Measurements from ENCODE around the gene STYK1.
"Not testable (repeated sequence)": the region's sequence is repeated elsewhere in the genome, so short reads cannot be mapped to it uniquely, and the experiment has no call there.

STYK1 gene

DNA sequence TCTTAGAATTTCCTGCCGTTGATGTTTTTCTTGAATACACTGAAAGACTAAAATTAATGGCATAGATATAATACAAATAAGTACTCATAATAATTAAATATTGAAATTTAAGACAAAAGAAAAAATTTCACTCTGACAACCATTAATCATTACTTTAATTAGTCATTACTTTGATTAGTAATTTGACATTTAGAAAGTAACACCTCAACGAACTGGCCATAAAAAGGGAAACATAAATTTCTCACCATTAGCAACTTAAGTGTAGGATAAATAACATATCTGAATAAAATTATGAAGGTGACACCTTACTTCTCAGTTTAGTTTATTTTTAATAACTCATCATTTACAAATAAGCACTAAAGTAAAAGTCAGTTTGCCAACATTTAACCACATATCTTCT lies 78.0 kb downstream of the STYK1 start:
- DNase-seq (ENCODE audit: low read depth) = no peak

DNA sequence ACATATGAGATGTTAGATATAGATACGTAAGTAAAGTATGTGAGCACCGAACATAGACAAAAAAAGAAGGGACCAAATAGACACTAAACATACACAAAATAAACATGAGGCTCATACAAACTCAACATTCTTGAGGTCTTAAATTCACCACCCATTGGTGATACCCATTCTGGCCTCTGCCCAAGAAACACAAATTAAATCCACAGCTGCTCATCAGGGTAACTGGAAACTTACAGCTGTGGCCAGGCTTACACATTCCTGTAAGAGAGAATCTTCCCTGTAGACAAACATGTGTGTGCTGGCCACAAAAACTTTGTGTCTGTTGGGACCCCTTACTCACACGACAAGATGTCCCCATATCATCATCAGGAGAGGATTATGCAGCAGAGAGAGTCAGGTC lies 82.9 kb downstream of the STYK1 start:
- TF ChIP-seq, protein P1, sequence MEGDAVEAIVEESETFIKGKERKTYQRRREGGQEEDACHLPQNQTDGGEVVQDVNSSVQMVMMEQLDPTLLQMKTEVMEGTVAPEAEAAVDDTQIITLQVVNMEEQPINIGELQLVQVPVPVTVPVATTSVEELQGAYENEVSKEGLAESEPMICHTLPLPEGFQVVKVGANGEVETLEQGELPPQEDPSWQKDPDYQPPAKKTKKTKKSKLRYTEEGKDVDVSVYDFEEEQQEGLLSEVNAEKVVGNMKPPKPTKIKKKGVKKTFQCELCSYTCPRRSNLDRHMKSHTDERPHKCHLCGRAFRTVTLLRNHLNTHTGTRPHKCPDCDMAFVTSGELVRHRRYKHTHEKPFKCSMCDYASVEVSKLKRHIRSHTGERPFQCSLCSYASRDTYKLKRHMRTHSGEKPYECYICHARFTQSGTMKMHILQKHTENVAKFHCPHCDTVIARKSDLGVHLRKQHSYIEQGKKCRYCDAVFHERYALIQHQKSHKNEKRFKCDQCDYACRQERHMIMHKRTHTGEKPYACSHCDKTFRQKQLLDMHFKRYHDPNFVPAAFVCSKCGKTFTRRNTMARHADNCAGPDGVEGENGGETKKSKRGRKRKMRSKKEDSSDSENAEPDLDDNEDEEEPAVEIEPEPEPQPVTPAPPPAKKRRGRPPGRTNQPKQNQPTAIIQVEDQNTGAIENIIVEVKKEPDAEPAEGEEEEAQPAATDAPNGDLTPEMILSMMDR (IDR thresholded peaks at IDR 0.05; ENCODE audit: low read depth, low read length, missing control alignments) = no peak
- no peak for DNase-seq (ENCODE audit: low read depth)
- no peak overlapping the region for H3K4me3 ChIP-seq (ENCODE audit: low read depth, low read length)
- in situ Hi-C loops (cut with HindIII; ENCODE audit: low sequenced_read_pairs) = no loop called here

More for the DNA sequence above, 78.0 kb downstream of the STYK1 start:
- in situ Hi-C loops (cut with HindIII; ENCODE audit: low sequenced_read_pairs) = no loop called here
- TF ChIP-seq, protein P1 (IDR thresholded peaks at IDR 0.05; ENCODE audit: low read depth, low read length, missing control alignments) = no peak
- no peak overlapping the region for H3K4me3 ChIP-seq (ENCODE audit: low read depth, low read length)

DNA sequence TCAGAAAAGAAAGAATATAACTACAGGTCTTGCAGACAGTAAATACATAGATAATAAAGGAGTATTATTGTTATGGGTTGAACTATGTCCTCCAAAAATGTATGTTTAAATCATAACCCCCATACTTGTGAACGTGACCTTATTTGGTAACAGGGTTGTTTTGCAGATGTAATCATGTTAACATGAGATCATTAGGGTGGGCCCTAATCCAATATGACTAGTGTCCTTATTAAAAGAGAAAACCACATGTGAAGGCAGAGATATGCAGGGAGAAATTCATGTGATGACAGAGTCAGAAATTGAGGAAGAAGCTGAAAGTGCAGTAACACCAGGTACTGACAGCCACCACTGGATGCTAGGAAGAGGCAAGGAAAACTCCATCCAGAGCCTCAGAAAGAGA lies 89.4 kb downstream of the STYK1 start:
- in situ Hi-C loops (cut with HindIII; ENCODE audit: low sequenced_read_pairs) = no loop called here
- TF ChIP-seq, protein P1 (IDR thresholded peaks at IDR 0.05; ENCODE audit: low read depth, low read length, missing control alignments) = no peak
- no peak for DNase-seq (ENCODE audit: low read depth)

DNA sequence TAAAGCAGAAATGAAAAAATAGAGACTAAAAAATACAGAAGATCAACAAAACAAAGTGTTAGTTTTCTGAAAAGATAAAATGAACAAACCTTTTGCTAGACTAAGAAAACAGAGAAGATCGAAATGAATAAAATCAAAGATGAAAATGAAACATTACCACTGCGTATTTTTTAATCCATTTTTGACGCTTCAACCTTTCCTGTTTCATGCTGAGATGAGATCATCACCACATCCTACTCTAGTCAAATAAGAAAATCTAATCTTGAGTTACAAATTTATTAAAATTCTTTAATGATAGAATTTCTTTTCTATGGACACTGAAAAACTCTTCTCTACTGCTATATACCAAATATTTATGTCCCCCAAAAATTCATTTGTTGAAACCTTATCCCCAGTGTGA lies 91.1 kb downstream of the STYK1 start:
- DNase-seq (ENCODE audit: low read depth) = no peak
- in situ Hi-C loops (cut with HindIII; ENCODE audit: low sequenced_read_pairs) = no loop called here
- no peak overlapping the region for H3K4me3 ChIP-seq (ENCODE audit: low read depth, low read length)
- TF ChIP-seq, protein P1 (IDR thresholded peaks at IDR 0.05; ENCODE audit: low read depth, low read length, missing control alignments) = no peak

More for the DNA sequence above, 89.4 kb downstream of the STYK1 start:
- no peak overlapping the region for H3K4me3 ChIP-seq (ENCODE audit: low read depth, low read length)

DNA sequence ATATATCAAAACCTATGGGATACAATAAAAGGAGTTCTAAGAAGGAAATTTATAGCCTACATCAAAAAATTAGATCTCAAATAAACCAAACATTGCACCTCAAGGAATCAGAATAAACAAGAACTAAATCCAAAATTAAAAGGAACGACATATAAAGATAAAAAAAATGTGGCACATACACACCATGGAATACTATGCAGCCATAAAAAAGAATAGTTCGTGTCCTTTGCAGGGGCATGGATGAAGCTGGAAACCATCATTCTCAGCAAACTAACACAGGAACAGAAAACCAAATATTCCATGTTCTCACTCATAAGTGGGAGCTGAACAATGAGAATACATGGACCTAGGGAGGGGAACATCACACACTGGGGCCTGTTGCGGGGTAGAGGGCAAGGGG lies 91.7 kb downstream of the STYK1 start:
- H3K4me3 ChIP-seq (ENCODE audit: low read depth, low read length); DNase-seq (ENCODE audit: low read depth); in situ Hi-C loops (cut with HindIII; ENCODE audit: low sequenced_read_pairs): not testable (repeated sequence)

DNA sequence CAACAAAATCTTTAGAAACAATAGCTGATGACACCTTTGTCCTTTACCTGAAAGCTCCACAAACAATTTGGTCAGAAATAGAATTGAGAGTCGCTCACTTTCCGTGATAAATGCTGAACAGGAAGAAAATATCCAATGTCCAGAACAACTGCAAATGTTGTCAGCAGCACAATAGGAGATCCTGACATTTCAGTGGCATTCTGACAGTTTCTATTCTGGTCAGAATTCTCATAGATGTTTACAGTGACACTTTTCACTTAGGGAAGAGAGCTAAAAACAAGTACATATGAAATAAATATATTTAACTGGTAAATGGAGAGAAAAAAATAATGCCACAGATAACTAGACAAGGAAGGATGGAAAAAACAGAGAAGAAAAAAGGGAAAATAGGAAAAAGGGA lies 99.5 kb downstream of the STYK1 start:
- TF ChIP-seq, protein P1 (IDR thresholded peaks at IDR 0.05; ENCODE audit: low read depth, low read length, missing control alignments) = no peak
- in situ Hi-C loops (cut with HindIII; ENCODE audit: low sequenced_read_pairs) = no loop called here
- DNase-seq (ENCODE audit: low read depth) = no peak

DNA sequence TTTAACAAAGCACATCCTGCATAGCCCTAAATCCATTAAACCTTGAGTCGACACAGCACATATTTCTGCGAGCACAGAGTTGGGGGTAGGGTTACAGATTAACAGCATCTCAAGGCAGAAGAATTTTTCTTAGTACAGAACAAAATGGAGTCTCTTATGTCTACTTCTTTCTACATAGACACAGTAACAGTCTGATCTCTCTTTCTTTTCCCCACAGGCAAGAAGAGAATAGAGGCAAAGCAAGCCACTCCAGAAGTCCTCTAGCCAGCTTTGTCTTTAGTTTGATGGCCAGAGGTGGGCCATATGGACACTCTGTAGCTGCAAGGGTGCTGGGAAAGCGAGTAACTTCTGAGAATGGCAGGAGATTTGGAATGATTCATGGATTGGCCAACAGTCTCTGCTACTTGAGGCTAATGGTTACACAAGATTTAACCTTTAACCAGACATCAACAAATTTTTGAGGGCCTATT lies 101.8 kb downstream of the STYK1 start:
- H3K4me3 ChIP-seq (ENCODE audit: low read depth, low read length); DNase-seq (ENCODE audit: low read depth); in situ Hi-C loops (cut with HindIII; ENCODE audit: low sequenced_read_pairs): not testable (repeated sequence)

More for the DNA sequence above, 99.5 kb downstream of the STYK1 start:
- no peak overlapping the region for H3K4me3 ChIP-seq (ENCODE audit: low read depth, low read length)

DNA sequence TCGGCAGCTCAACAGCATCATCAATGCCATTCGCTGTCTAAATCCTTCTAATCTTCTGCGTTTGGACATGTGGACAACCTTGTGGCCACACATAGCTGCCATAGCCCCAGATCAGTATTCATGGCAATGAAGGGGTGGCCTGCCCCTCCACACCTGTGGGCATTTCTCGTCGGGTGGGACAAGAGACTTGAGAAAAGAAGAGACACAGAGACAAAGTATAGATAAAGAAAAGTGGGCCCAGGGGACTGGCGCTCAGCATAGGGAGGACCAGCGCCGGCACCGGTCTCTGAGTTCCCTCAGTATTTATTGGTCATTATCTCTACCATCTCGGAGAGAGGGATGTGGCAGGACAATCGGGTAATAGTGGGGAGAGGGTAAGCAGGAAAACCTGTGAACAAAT lies 102.7 kb downstream of the STYK1 start:
- H3K4me3 ChIP-seq (ENCODE audit: low read depth, low read length) = no peak overlapping the region
- TF ChIP-seq, protein P1 (IDR thresholded peaks at IDR 0.05; ENCODE audit: low read depth, low read length, missing control alignments) = no peak
- in situ Hi-C loops (cut with HindIII; ENCODE audit: low sequenced_read_pairs) = no loop called here
- no peak for DNase-seq (ENCODE audit: low read depth)

All from astrocyte of the cerebellum (primary cell).